ENCODE results near the gene TOR1AIP2.

DNA sequence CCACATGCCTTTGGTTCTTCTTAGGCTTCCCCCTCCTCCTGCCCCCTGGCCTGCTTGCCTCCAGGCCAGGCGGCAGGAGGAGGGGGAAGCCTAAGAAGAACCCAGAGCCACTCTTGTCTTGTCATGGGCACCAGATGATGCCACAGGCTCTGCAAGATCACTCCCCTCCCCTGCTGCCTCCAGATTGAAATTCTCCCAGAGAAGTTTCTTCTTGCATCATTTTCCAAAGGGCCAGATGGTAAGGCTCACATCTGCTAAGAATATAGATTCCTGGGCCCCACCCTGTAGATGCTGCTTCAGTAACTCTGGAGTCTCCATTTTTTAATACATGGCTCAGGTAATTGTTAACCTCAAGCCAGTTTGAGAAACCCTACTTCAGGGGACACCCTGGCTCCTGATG lies 73.7 kb downstream of the TOR1AIP2 start:
- TF ChIP-seq, protein P1, sequence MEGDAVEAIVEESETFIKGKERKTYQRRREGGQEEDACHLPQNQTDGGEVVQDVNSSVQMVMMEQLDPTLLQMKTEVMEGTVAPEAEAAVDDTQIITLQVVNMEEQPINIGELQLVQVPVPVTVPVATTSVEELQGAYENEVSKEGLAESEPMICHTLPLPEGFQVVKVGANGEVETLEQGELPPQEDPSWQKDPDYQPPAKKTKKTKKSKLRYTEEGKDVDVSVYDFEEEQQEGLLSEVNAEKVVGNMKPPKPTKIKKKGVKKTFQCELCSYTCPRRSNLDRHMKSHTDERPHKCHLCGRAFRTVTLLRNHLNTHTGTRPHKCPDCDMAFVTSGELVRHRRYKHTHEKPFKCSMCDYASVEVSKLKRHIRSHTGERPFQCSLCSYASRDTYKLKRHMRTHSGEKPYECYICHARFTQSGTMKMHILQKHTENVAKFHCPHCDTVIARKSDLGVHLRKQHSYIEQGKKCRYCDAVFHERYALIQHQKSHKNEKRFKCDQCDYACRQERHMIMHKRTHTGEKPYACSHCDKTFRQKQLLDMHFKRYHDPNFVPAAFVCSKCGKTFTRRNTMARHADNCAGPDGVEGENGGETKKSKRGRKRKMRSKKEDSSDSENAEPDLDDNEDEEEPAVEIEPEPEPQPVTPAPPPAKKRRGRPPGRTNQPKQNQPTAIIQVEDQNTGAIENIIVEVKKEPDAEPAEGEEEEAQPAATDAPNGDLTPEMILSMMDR (IDR thresholded peaks at IDR 0.05; ENCODE audit: low read depth, low read length): no peak
- no peak for TF ChIP-seq POLR2A (IDR thresholded peaks at IDR 0.05; ENCODE audit: extremely low read depth, insufficient read length)
- TF ChIP-seq, protein P2, sequence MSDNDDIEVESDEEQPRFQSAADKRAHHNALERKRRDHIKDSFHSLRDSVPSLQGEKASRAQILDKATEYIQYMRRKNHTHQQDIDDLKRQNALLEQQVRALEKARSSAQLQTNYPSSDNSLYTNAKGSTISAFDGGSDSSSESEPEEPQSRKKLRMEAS (IDR thresholded peaks at IDR 0.05; ENCODE audit: low read depth, low read length): no peak
- no peak for TF ChIP-seq MYC (IDR thresholded peaks at IDR 0.05; ENCODE audit: low read depth, low read length)
